Neural crest cell (in vitro differentiated cells): Measurements from ENCODE around the gene GRIK3. TPM values are rescaled to one million over a fixed set of nuclear protein-coding genes. Genes with fewer than 3 reads are reported as not detected.

Source experiments
- DNase-seq: peaks from one replicate; pipeline ENCODE4 v3.0.0; 2021; ENCODE audit warnings: low read depth, mixed read lengths, low spot score
- H3K27ac Mint-ChIP-seq: one replicate; pipeline ENCODE4 v1.8.0; 2021; ENCODE audit warnings: mild to moderate bottlenecking, mixed read lengths; ENCODE audit not compliant: unreplicated experiment
- H3K27me3 Mint-ChIP-seq: 2 replicates; pipeline ENCODE4 v1.8.0; 2021; ENCODE audit warnings: low read depth, mild to moderate bottlenecking, mixed read lengths
- H3K36me3 Mint-ChIP-seq: 2 replicates; pipeline ENCODE4 v1.8.0; 2021; ENCODE audit warnings: low read depth, mild to moderate bottlenecking, mixed read lengths
- H3K4me1 Mint-ChIP-seq: 2 replicates; pipeline ENCODE4 v1.8.0; 2021; ENCODE audit warnings: mixed read lengths
- H3K4me3 Mint-ChIP-seq: one replicate; pipeline ENCODE4 v1.8.0; 2021; ENCODE audit warnings: mild to moderate bottlenecking, mixed read lengths
- H3K9me3 Mint-ChIP-seq: 2 replicates; pipeline ENCODE4 v1.8.0; 2021; ENCODE audit warnings: mixed read lengths
- total RNA-seq: library from RNA; stranded (reverse); gene quantifications from 2 replicates; pipeline ENCODE4 v1.2.1, GENCODE V29; 2021
- TF ChIP-seq, protein P1 (sequence below): fragments of 200-600 bp; sonication (generic); conservative IDR thresholded peaks from 2 replicates; pipeline ENCODE4 v1.5.0; 2021; ENCODE audit warnings: antibody characterized with exemption, mild to moderate bottlenecking

Gene GRIK3
- total RNA-seq, 1 donor from 2014 or later, result 2.4 TPM

DNA sequence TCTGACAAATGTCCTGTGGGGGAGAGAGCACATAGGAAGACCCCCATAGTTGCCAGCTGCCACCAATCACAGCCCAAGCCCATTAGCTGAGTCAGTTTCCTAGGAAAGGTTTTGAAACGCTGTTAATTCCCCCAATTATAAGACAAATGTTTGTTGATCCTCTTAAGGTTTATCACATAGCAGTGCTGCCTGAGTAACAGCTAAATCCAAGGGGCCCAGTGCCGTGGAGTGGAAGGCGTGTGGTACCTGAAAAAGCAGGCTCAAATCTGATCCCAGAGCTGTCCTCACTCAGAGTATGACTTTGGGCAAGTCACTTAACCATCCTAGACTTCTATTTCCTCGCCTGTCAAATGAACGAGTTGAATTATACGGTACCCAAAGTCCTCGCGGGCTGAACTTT, 69.5 kb downstream of the GRIK3 start:
- no peak for DNase-seq
- no peak overlapping the region for H3K4me3 Mint-ChIP-seq
- no peak overlapping the region for H3K27ac Mint-ChIP-seq
- no peaks in the 10 kb centered on the region for H3K4me1 Mint-ChIP-seq
- H3K36me3 Mint-ChIP-seq, result no peaks in the 10 kb centered on the region
- no peaks in the 10 kb centered on the region for H3K9me3 Mint-ChIP-seq
- TF ChIP-seq, protein P1, sequence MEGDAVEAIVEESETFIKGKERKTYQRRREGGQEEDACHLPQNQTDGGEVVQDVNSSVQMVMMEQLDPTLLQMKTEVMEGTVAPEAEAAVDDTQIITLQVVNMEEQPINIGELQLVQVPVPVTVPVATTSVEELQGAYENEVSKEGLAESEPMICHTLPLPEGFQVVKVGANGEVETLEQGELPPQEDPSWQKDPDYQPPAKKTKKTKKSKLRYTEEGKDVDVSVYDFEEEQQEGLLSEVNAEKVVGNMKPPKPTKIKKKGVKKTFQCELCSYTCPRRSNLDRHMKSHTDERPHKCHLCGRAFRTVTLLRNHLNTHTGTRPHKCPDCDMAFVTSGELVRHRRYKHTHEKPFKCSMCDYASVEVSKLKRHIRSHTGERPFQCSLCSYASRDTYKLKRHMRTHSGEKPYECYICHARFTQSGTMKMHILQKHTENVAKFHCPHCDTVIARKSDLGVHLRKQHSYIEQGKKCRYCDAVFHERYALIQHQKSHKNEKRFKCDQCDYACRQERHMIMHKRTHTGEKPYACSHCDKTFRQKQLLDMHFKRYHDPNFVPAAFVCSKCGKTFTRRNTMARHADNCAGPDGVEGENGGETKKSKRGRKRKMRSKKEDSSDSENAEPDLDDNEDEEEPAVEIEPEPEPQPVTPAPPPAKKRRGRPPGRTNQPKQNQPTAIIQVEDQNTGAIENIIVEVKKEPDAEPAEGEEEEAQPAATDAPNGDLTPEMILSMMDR, result no peak
- peaks cover 48% of the 10 kb centered on the region for H3K27me3 Mint-ChIP-seq

DNA sequence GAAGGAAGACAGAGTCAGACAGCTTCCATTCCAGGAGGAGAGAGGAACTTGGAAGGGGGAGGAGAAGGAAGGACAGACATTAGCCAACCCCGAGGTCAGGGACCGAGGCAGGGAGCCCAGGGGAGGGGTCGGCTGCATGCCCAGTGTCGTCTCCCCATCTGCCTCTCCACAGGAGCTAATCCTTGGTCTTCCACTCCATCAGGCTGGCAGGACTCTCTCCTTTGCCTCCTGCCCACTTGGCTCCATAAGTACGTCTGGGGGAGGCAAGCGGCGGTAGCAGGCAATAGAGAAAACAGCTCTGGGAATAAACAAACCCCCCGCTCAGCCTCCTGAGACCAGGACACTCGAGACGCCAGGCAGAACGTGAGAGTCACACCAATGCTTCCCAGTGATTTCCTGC, 71.3 kb downstream of the GRIK3 start:
- H3K9me3 Mint-ChIP-seq, result no peaks in the 10 kb centered on the region
- no peak overlapping the region for H3K27ac Mint-ChIP-seq
- H3K36me3 Mint-ChIP-seq, result no peaks in the 10 kb centered on the region
- no peak overlapping the region for H3K4me3 Mint-ChIP-seq
- DNase-seq, result no peak
- H3K27me3 Mint-ChIP-seq, result peaks cover 33% of the 10 kb centered on the region
- H3K4me1 Mint-ChIP-seq, result no peaks in the 10 kb centered on the region
- TF ChIP-seq, protein P1, result no peak

DNA sequence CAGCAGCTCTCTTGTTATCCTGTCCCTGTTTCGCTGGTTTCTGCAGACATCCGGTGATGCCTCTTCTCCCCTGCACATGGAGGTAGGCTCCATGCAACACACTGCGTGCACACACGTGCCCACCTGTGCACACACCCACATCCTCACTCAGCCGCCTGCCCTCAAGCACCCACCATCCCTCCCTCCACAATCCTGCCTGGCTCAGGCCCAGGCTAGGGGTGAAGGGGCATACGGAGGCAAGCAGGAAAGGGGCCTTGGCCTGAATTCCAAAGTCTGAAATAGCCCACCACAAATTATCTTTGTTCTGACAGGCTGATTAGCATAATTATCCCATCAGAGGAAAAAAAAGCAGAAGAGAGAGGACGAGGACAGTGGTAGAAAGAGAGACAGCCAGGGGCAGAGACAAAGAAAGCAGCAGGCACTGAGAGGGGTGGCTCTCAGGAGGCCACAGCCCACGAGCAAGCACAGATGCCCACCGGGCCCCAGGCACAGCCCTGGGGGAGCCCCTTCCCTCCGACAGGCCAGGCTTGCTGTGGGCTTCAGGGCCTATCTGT, 73.2 kb downstream of the GRIK3 start:
- no peak overlapping the region for H3K27ac Mint-ChIP-seq
- H3K4me1 Mint-ChIP-seq, result no peaks in the 10 kb centered on the region
- H3K4me3 Mint-ChIP-seq, result no peak overlapping the region
- H3K36me3 Mint-ChIP-seq, result no peaks in the 10 kb centered on the region
- TF ChIP-seq, protein P1, result no peak
- no peaks in the 10 kb centered on the region for H3K9me3 Mint-ChIP-seq
- no peak for DNase-seq
- H3K27me3 Mint-ChIP-seq, result peaks cover 29% of the 10 kb centered on the region

DNA sequence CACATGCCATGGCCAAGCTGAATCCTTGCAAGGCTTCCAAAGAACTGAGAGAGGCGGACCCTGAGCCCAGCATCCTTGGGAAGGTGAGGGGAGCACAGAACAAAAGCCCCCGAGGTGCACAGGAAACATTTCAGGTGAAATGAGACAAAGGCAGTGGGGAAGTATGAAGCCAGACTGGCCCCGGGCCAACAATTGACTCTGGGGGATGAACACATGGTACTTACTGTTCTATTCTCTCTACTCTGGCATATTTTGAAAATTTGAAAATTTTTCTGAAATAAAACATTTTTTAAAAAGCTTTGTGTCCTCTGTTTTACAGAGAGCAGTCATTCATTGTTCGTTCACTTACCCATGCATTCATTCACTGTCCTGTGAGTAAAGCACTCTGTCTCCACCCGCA, 77.7 kb downstream of the GRIK3 start:
- no peak overlapping the region for H3K27ac Mint-ChIP-seq
- no peaks in the 10 kb centered on the region for H3K4me1 Mint-ChIP-seq
- DNase-seq, result no peak
- peaks cover 3% of the 10 kb centered on the region for H3K27me3 Mint-ChIP-seq
- no peak overlapping the region for H3K4me3 Mint-ChIP-seq
- no peaks in the 10 kb centered on the region for H3K36me3 Mint-ChIP-seq
- H3K9me3 Mint-ChIP-seq, result no peaks in the 10 kb centered on the region
- TF ChIP-seq, protein P1, result no peak

DNA sequence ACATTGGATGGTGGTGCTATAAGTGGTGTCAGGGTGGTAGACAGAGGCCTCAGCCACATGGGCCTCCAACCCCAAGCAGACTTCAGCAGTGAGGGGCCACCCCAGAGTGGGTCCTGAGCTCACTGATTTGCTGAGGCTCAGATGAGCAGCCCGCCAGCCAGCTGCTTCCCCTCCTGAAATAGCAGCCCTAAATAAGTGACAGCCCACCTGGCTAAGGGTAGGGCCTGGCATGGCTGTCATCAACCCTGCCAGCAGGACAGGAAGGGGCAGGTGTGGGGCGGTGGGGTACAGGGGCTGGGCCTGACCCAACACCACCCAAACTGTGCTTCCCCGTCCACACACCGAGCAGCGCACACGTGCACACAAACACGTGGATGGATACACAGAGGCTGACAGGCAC, 79.3 kb downstream of the GRIK3 start:
- Mint-ChIP-seq H3K36me3 (no peaks in the 10 kb centered on the region), H3K4me1 (peaks cover 9% of the 10 kb centered on the region), H3K27me3 (peaks cover 3% of the 10 kb centered on the region), H3K4me3 (no peak overlapping the region), H3K9me3 (no peaks in the 10 kb centered on the region), H3K27ac (no peak overlapping the region)
- TF ChIP-seq, protein P1, result no peak
- DNase-seq, result no peak
